ENCODE results near the gene SCARF2. TPM values are rescaled to one million over a fixed set of nuclear protein-coding genes. Genes with fewer than 3 reads are reported as not detected.

SCARF2 gene
- total RNA-seq, 1 experiment from 2014 or later: 2.7 TPM

GRCh38 chr22:20391222-20391621 lies 46.4 kb downstream of the SCARF2 start:
- Histone ChIP-seq H2AFZ (ENCODE audit: low read length) (no peak overlapping the region), H3K27ac (ENCODE audit: low read length) (no peak overlapping the region), H3K9ac (ENCODE audit: low read length) (no peak overlapping the region), H4K20me1 (ENCODE audit: low read length) (no peaks in the 10 kb centered on the region), H3K4me1 (ENCODE audit: insufficient read depth, low read length) (peaks cover 18% of the 10 kb centered on the region), H3K9me3 (ENCODE audit: low read length) (no peaks in the 10 kb centered on the region), H3K4me3 (ENCODE audit: low read length) (no peak overlapping the region), H3K9me2 (replicated peaks; ENCODE audit: low read length) (no peaks in the 10 kb centered on the region), H3F3A (ENCODE audit: low read length, unreplicated experiment) (no peaks in the 10 kb centered on the region), H3K36me3 (ENCODE audit: low read depth, low read length) (no peaks in the 10 kb centered on the region), H3K4me2 (ENCODE audit: low read length) (no peak overlapping the region), H3K79me2 (ENCODE audit: low read length) (peaks cover 21% of the 10 kb centered on the region), H3K27me3 (ENCODE audit: low read length) (no peaks in the 10 kb centered on the region)
- ChIA-PET CTCF (no interaction called here), POLR2A (ENCODE audit: unreplicated experiment) (no interaction called here)
- no peak for ATAC-seq
- no TSS peak for BruUV-seq (replicated peaks)
- TF ChIP-seq EZH2 (IDR thresholded peaks at IDR 0.05; ENCODE audit: low read length, unreplicated experiment) (no peak), CTCF (conservative IDR thresholded peaks at IDR 0.05; ENCODE audit: low read depth, low read length) (no peak), EZH2phosphoT487 (IDR thresholded peaks at IDR 0.05; ENCODE audit: borderline replicate concordance, low read length) (no peak)
- intact Hi-C loops (cut with micrococcal nuclease): no loop called here
- no peak for DNase-seq

- Histone ChIP-seq H3K79me2 (ENCODE audit: low read length) (peaks cover 13% of the 10 kb centered on the region), H3F3A (ENCODE audit: low read length, unreplicated experiment) (no peaks in the 10 kb centered on the region), H3K4me1 (ENCODE audit: insufficient read depth, low read length) (peaks cover 12% of the 10 kb centered on the region), H3K27me3 (ENCODE audit: low read length) (no peaks in the 10 kb centered on the region), H2AFZ (ENCODE audit: low read length) (no peak overlapping the region), H3K9me2 (replicated peaks; ENCODE audit: low read length) (no peaks in the 10 kb centered on the region), H3K4me3 (ENCODE audit: low read length) (no peak overlapping the region), H3K9me3 (ENCODE audit: low read length) (no peaks in the 10 kb centered on the region), H3K36me3 (ENCODE audit: low read depth, low read length) (no peaks in the 10 kb centered on the region), H3K4me2 (ENCODE audit: low read length) (no peak overlapping the region), H3K9ac (ENCODE audit: low read length) (no peak overlapping the region), H3K27ac (ENCODE audit: low read length) (no peak overlapping the region), H4K20me1 (ENCODE audit: low read length) (no peaks in the 10 kb centered on the region)
- no TSS peak for BruUV-seq (replicated peaks)
- intact Hi-C loops (cut with micrococcal nuclease): no loop called here
- ATAC-seq (no peak), DNase-seq (no peak)
- ChIA-PET POLR2A (ENCODE audit: unreplicated experiment) (no interaction called here), CTCF (no interaction called here)
- TF ChIP-seq EZH2 (IDR thresholded peaks at IDR 0.05; ENCODE audit: low read length, unreplicated experiment): no peak
- TF ChIP-seq EZH2phosphoT487 (IDR thresholded peaks at IDR 0.05; ENCODE audit: borderline replicate concordance, low read length): no peak
- TF ChIP-seq CTCF (conservative IDR thresholded peaks at IDR 0.05; ENCODE audit: low read depth, low read length): no peak
These were observed 47.2 kb downstream of the SCARF2 start for GRCh38 chr22:20390394-20390907.

- Histone ChIP-seq H3K36me3 (ENCODE audit: low read depth, low read length) (no peaks in the 10 kb centered on the region), H3K79me2 (ENCODE audit: low read length) (peaks cover 1% of the 10 kb centered on the region; the same call in 1 of the 2 replicates), H3K4me3 (ENCODE audit: low read length) (no peak overlapping the region), H3K27ac (ENCODE audit: low read length) (no peak overlapping the region), H3F3A (ENCODE audit: low read length, unreplicated experiment) (no peaks in the 10 kb centered on the region), H3K9ac (ENCODE audit: low read length) (no peak overlapping the region), H2AFZ (ENCODE audit: low read length) (no peak overlapping the region), H3K27me3 (ENCODE audit: low read length) (no peaks in the 10 kb centered on the region), H3K9me2 (replicated peaks; ENCODE audit: low read length) (no peaks in the 10 kb centered on the region), H4K20me1 (ENCODE audit: low read length) (no peaks in the 10 kb centered on the region), H3K9me3 (ENCODE audit: low read length) (no peaks in the 10 kb centered on the region), H3K4me1 (ENCODE audit: insufficient read depth, low read length) (peaks cover 4% of the 10 kb centered on the region; the same call in 1 of the 2 replicates), H3K4me2 (ENCODE audit: low read length) (no peak overlapping the region)
- intact Hi-C loops (cut with micrococcal nuclease): no loop called here
- CTCF ChIA-PET: no interaction called here
- POLR2A ChIA-PET (ENCODE audit: unreplicated experiment): no interaction called here
- DNase-seq: no peak
- ATAC-seq: no peak
- TF ChIP-seq EZH2phosphoT487 (IDR thresholded peaks at IDR 0.05; ENCODE audit: borderline replicate concordance, low read length): no peak
- TF ChIP-seq EZH2 (IDR thresholded peaks at IDR 0.05; ENCODE audit: low read length, unreplicated experiment): no peak
- no peak for TF ChIP-seq CTCF (conservative IDR thresholded peaks at IDR 0.05; ENCODE audit: low read depth, low read length)
- no TSS peak for BruUV-seq (replicated peaks)
These were observed 48.3 kb downstream of the SCARF2 start for GRCh38 chr22:20389288-20389687.

Measured in PC-3 (cell line).